Body of pancreas (tissue), 4 donors: ENCODE results near the gene ILF2. TPM values are rescaled to one million over a fixed set of nuclear protein-coding genes. Genes with fewer than 3 reads are reported as not detected.

ENCODE experiments used
- ATAC-seq: fragments of 150-250 bp; one replicate; pipeline ENCODE4 v1.9.1; 2016
- DNase-seq, 4 donors: peaks; one replicate each; pipeline ENCODE4 v3.0.0-alpha.2; 2019
- H3K27ac ChIP-seq, 4 donors: fragments of 200-600 bp; sonication (generic); 1 replicate in 3 of 4; 2 replicates in 1 of 4; pipeline versions ENCODE4 v1.5.1 to v1.6.1; 2016 to 2019; ENCODE audit warnings: mild to moderate bottlenecking in 1 of 4, mixed read lengths in 1 of 4, moderate library complexity in 1 of 4
- H3K27me3 ChIP-seq, 2 donors: fragments of 200-600 bp; sonication (generic); one replicate each; pipeline ENCODE4 v1.6.0; 2016; ENCODE audit warnings: mild to moderate bottlenecking in 1 of 2
- H3K36me3 ChIP-seq, 2 donors: fragments of 200-600 bp; sonication (generic); replicated peaks in 1 of 2; 2 replicates each; pipeline ENCODE4 v1.5.1; 2016; ENCODE audit warnings: low read depth in 2 of 2; ENCODE audit not compliant: insufficient read depth in 1 of 2
- H3K4me1 ChIP-seq: fragments of 200-600 bp; sonication (generic); one replicate; pipeline ENCODE4 v1.6.0; 2016
- H3K4me3 ChIP-seq, 2 donors: fragments of 200-600 bp; sonication (generic); 1 replicate in 1 of 2; 2 replicates in 1 of 2; pipeline ENCODE4 v1.5.1; 2016 to 2019
- H3K9me3 ChIP-seq, 3 donors: fragments of 200-600 bp; sonication (generic); 1 replicate in 2 of 3; 2 replicates in 1 of 3; pipeline ENCODE4 v1.5.1; 2016
- CTCF ChIP-seq, 7 experiments: fragments of 450-650 bp in 4 of 7; fragments of 200-600 bp in 3 of 7; sonication (generic) in 3 of 7; IDR thresholded peaks; one replicate each; pipeline ENCODE4 v1.5.1; 2016 to 2019; ENCODE audit warnings: antibody characterized with exemption in 7 of 7
- POLR2A ChIP-seq, 3 donors: fragments of 450-650 bp; IDR thresholded peaks; one replicate each; pipeline ENCODE4 v1.6.1; 2016; ENCODE audit warnings: antibody characterized with exemption in 3 of 3, mild to moderate bottlenecking in 2 of 3
- WGBS, 2 donors: methylation state at CpG; one replicate each; pipeline ENCODE4 v1.1.5; 2017; 5-methylcytosine and 5-hydroxymethylcytosine counted together
- intact Hi-C: fragments of 100-400 bp; cut with DNase I; formaldehyde crosslinking; loops from one replicate; pipeline ENCODE4 v1.15.1; 2023
- total RNA-seq, 2 donors: library from RNA; depleted of rRNA; stranded (reverse); fragments of >200 nt; gene quantifications; one replicate each; pipeline ENCODE4 v1.1.0, GENCODE V29; 2016

Gene ILF2
- total RNA-seq, 2 donors from 2014 or later = 57.7 to 59.1 TPM

- Histone ChIP-seq H3K27me3 (no peaks in the 10 kb centered on the region), H3K27ac (peak overlapping the region in 3 of 4 donors; percentile 64 to 70 (median 70)), H3K4me1 (peaks cover 30% of the 10 kb centered on the region), H3K4me3 (no peak overlapping the region), H3K9me3 (no peaks in the 10 kb centered on the region), H3K36me3 (no peaks in the 10 kb centered on the region)
- TF ChIP-seq CTCF (IDR thresholded peaks at IDR 0.05) = no peak
- TF ChIP-seq POLR2A (IDR thresholded peaks at IDR 0.05) = no peak
- intact Hi-C loops = no loop called here
- 61 to 69% methylated on average over 5 of the region's 5 CpGs for WGBS, 2 donors
- ATAC-seq (no peak), DNase-seq (no peak)
Observed at GRCh38 chr1:153616917-153617311, 53.9 kb downstream of the ILF2 start.

DNA sequence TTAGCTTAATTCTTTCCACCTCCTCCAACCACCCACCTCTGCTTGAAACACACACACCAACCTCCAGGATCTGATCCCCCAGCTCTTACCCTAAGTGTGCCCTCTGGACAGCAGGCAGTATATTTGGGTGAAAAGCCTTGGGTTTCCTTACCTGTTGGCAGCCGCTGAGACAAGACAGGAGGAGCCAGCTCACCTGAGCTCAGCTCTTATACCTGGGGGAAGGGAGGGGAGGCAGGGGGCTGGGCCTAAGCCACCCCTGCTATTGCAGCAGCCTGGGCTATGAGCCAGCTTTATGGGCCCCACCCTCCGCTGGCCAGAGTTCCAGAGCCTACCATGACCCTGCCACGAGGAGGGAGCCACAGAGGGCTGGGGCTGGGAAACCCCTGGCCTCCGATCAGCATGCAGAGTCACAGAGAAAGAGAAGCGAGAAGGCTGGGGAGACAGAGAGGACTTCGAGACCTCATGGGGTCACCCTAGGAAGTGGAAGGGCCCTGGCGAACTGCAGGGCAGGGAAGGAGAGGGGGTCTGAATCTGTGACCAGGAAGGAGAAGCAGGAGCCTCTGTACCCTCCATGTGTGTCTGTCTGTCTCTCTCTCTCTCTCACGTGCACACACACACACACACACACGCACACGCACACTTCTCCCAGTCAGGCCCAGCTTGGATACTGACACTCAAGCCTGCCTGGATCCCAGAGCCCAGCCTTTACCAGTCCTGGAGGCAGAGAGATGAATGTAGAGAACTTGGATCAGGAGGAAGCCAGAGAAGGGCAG is 54.5 kb downstream of the ILF2 start, which contains the start of gene S100A14:
TSS of gene S100A14 (minus strand) at position 182 of the 773 bp plus-strand sequence. CDS start 467 bp downstream, outside the sequence.
- TF ChIP-seq POLR2A (IDR thresholded peaks at IDR 0.05) = peak in 2 of 3 donors; percentile 36 to 47
- no peak for TF ChIP-seq CTCF (IDR thresholded peaks at IDR 0.05)

GRCh38 chr1:153615406-153615805 is 55.4 kb downstream of the ILF2 start:
- WGBS, 2 donors = 80 to 95% methylated on average over 1 to 2 of the region's 2 CpGs
- DNase-seq = no peak
- Histone ChIP-seq H3K4me1 (peaks cover 42% of the 10 kb centered on the region), H3K9me3 (no peaks in the 10 kb centered on the region), H3K4me3 (no peak overlapping the region), H3K27ac (peak overlapping the region in 3 of 4 donors; percentile 64 to 70 (median 70)), H3K27me3 (no peaks in the 10 kb centered on the region), H3K36me3 (no peaks in the 10 kb centered on the region)
- TF ChIP-seq POLR2A (IDR thresholded peaks at IDR 0.05) (no peak), CTCF (IDR thresholded peaks at IDR 0.05) (no peak)
- intact Hi-C loops = no loop called here
- ATAC-seq = no peak

More for the DNA sequence above, 54.5 kb downstream of the ILF2 start, which contains the start of gene S100A14:
- ATAC-seq (peak; percentile 72), DNase-seq (peak; percentile 64 to 84 (median 74))
- H3K27me3 ChIP-seq = no peaks in the 10 kb centered on the region
- no peaks in the 10 kb centered on the region for H3K36me3 ChIP-seq
- peaks cover 36% of the 10 kb centered on the region for H3K4me1 ChIP-seq
- H3K4me3 ChIP-seq = no peak within 1 kb of the TSS
- H3K9me3 ChIP-seq = no peaks in the 10 kb centered on the region
- peak within 1 kb of the TSS in 3 of 4 donors; percentile 64 to 70 (median 70) for H3K27ac ChIP-seq
- WGBS, 2 donors = 55 to 70% methylated on average over 8 to 10 of the region's 10 CpGs
- intact Hi-C loops = no loop called here

GRCh38 chr1:153614906-153615305 is 55.9 kb downstream of the ILF2 start:
- ATAC-seq (no peak), DNase-seq (no peak)
- no peaks in the 10 kb centered on the region for H3K36me3 ChIP-seq
- no peaks in the 10 kb centered on the region for H3K27me3 ChIP-seq
- H3K4me3 ChIP-seq = no peak overlapping the region
- no peak overlapping the region for H3K27ac ChIP-seq
- TF ChIP-seq POLR2A (IDR thresholded peaks at IDR 0.05) = no peak
- no peak for TF ChIP-seq CTCF (IDR thresholded peaks at IDR 0.05)
- intact Hi-C loops = loop anchor here (5.0 kb wide), 1 partner anchor 38 kb away; no protein-coding TSS in a partner anchor
- no peaks in the 10 kb centered on the region for H3K9me3 ChIP-seq
- peaks cover 47% of the 10 kb centered on the region for H3K4me1 ChIP-seq
- 90 to 91% methylated on average over 4 to 7 of the region's 7 CpGs for WGBS, 2 donors
